HL-60 (cell line): Measurements from ENCODE around the gene PIM3.

Source experiments
- DNase-seq, 2 experiments: peaks; one replicate each; pipeline ENCODE4 v3.0.0-alpha.2; 2010 to 2020; ENCODE audit warnings: low read depth in 1 of 2, low spot score in 1 of 2
- H3K27ac ChIP-seq: fragments of 250-450 bp; sonication (Bioruptor Pico); replicated peaks from 2 replicates; pipeline ENCODE4 v1.5.1; 2020; ENCODE audit warnings: mild to moderate bottlenecking, moderate library complexity
- H3K27me3 ChIP-seq: fragments of 250-450 bp; sonication (Bioruptor Pico); 2 replicates; pipeline ENCODE4 v1.5.1; 2021; ENCODE audit warnings: mild to moderate bottlenecking, moderate library complexity; ENCODE audit not compliant: insufficient read depth, poor library complexity, severe bottlenecking
- H3K4me3 ChIP-seq: replicated peaks from 2 replicates; pipeline ENCODE4 v1.5.1; 2011; ENCODE audit warnings: mild to moderate bottlenecking, control low read depth, low read length; ENCODE audit not compliant: insufficient read depth
- CTCF ChIP-seq: IDR thresholded peaks from one replicate; pipeline ENCODE4 v1.5.1; 2011; ENCODE audit warnings: low read length, control low read depth, inconsistent platforms; ENCODE audit not compliant: insufficient read depth
- GABPA ChIP-seq: IDR thresholded peaks from 2 replicates; pipeline ENCODE4 v1.6.1; 2012; ENCODE audit warnings: low read depth
- POLR2AphosphoS5 ChIP-seq: IDR thresholded peaks from 2 replicates; pipeline ENCODE4 v1.6.1; 2012; ENCODE audit warnings: low read depth
- REST ChIP-seq: IDR thresholded peaks from 2 replicates; pipeline ENCODE4 v1.6.1; 2012; ENCODE audit warnings: low read depth; ENCODE audit not compliant: insufficient replicate concordance
- SPI1 ChIP-seq: IDR thresholded peaks from 2 replicates; pipeline ENCODE4 v1.6.1; 2012; ENCODE audit warnings: low read depth, mild to moderate bottlenecking, borderline replicate concordance

PIM3 gene

DNA sequence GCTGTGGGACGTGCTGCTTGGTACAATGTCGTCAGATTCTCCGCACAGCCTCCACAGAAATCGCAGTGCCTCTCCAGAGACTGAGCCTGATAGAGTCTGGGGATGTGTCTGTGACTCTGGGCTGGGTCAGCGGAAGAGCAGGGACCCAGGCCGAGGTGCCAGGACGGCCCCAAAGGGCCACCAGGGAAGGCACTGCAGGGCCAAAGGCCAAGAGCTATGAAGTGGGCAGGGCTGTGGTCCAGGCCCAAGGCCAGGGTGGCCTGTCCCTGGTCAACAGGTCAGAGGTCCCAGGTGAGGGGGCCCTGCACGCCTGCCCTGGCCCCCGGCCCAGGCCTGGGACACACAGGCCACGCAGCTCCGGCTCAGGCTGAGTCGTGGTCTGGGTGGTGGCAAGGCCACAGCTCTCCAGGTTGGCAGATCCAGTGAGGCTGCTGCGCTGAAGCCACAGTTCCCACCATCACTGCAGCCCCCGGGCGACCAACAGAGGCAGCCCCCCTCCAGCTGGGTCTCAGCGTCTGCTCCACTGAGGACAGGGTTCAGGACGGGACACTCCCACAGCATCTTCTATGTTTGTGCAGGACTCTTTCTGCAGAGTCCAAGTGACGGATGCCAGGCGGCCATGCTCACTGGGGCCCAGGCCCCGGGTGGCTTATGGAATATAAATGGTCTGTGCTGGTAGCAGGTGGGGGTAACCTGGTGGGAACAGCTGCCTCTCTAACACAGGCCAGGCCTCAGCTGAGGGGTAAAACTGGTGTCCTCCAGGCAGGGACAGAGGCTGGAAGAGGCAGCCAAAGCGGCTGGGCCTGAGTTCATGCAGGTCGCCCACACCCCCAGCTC is 4.8 kb upstream of the PIM3 start:
- TF ChIP-seq POLR2AphosphoS5 (no peak), SPI1 (no peak), CTCF (no peak), REST (no peak), GABPA (no peak)
- Histone ChIP-seq H3K27ac (no peak overlapping the region), H3K27me3 (no peaks in the 10 kb centered on the region), H3K4me3 (no peak overlapping the region)
- no peak for DNase-seq

DNA sequence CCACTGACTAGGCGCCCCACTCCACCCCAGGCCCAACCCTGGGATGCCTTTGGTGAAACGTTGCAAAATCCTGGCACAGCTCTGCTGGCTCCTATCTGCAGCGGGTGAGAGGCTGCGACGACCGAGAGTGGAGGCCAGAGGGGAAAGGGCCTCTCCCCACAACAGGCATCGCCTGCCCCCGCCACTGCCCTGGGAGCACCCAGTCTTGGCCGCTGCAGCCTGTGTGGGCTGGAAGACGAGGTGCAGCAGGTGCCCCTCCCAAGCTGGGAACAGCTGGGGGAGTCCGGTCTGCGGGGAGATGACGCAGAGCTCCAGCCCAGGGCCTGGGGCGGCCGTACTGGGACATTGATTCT is 4.2 kb upstream of the PIM3 start:
- H3K4me3 ChIP-seq: no peak overlapping the region
- TF ChIP-seq POLR2AphosphoS5: no peak
- no peak for TF ChIP-seq REST
- no peak for TF ChIP-seq CTCF
- TF ChIP-seq SPI1: no peak
- TF ChIP-seq GABPA: no peak
- no peak for DNase-seq
- H3K27ac ChIP-seq: no peak overlapping the region
- no peaks in the 10 kb centered on the region for H3K27me3 ChIP-seq

GRCh38 chr22:49956914-49957825 is 3.4 kb upstream of the PIM3 start:
- TF ChIP-seq REST: no peak
- TF ChIP-seq POLR2AphosphoS5: no peak
- TF ChIP-seq CTCF: no peak
- no peak for TF ChIP-seq GABPA
- TF ChIP-seq SPI1: no peak
- Histone ChIP-seq H3K4me3 (no peak overlapping the region), H3K27ac (no peak overlapping the region), H3K27me3 (no peaks in the 10 kb centered on the region)
- no peak for DNase-seq
